Measurements from ENCODE around the gene ZDHHC22.
"Not testable (repeated sequence)": the region's sequence is repeated elsewhere in the genome, so short reads cannot be mapped to it uniquely, and the experiment has no call there.

Gene ZDHHC22, protein sequence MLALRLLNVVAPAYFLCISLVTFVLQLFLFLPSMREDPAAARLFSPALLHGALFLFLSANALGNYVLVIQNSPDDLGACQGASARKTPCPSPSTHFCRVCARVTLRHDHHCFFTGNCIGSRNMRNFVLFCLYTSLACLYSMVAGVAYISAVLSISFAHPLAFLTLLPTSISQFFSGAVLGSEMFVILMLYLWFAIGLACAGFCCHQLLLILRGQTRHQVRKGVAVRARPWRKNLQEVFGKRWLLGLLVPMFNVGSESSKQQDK

GRCh38 chr14:77141214-77142004, at the start of gene ZDHHC22:
Gene ZDHHC22 (minus strand): TSS chr14:77141791. CDS start chr14:77139738, 2,053 bp downstream.
- no peak for DNase-seq

DNA sequence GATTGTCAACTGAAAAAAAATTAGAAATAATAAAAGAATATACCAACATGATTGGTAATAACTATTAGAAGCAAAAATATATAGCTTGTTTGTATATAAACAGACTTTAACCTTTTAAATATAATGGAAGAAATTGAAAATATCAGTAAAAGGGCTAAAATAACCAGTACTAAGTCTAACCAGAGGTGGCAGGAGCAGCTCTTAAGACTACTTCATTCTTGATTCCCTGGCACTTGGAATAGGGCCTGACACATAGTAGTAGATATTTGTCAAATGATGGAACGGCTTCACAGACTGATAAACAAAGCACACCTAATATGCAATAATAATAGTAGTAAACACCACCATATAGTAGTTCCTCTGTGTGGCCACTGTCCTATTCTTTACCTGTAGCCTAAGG, 49.4 kb upstream of the ZDHHC22 start:
- no peak for DNase-seq

- no peak for DNase-seq
Observed at GRCh38 chr14:77189479-77189878, 47.9 kb upstream of the ZDHHC22 start.

- DNase-seq = no peak
Observed at GRCh38 chr14:77187649-77188012, 46.0 kb upstream of the ZDHHC22 start.

- no peak for DNase-seq
Observed at GRCh38 chr14:77186911-77187648, 45.5 kb upstream of the ZDHHC22 start.

GRCh38 chr14:77185093-77185465, 43.5 kb upstream of the ZDHHC22 start:
- no peak for DNase-seq

GRCh38 chr14:77184396-77185092, 43.0 kb upstream of the ZDHHC22 start:
- no peak for DNase-seq

DNA sequence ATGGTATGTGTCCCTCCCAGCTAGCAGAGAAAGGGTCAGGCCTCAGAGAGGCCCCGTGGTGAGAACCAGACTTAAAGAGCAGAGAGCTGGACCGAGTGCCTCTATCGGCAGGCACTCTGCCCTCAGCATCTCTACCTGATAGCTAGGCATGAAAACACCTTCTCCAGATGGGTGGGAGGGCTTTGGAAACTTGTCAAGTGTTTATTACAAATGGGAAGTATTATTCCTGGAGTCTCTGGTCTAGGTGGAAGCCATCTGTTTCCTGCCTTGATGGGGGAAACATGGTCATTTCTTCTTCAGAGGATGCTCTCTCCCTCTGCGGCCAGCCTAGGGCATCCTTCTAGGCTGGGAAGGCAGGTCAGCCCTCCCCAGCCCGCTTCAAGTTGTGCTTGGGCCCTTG, 42.3 kb upstream of the ZDHHC22 start:
- no peak for DNase-seq

DNA sequence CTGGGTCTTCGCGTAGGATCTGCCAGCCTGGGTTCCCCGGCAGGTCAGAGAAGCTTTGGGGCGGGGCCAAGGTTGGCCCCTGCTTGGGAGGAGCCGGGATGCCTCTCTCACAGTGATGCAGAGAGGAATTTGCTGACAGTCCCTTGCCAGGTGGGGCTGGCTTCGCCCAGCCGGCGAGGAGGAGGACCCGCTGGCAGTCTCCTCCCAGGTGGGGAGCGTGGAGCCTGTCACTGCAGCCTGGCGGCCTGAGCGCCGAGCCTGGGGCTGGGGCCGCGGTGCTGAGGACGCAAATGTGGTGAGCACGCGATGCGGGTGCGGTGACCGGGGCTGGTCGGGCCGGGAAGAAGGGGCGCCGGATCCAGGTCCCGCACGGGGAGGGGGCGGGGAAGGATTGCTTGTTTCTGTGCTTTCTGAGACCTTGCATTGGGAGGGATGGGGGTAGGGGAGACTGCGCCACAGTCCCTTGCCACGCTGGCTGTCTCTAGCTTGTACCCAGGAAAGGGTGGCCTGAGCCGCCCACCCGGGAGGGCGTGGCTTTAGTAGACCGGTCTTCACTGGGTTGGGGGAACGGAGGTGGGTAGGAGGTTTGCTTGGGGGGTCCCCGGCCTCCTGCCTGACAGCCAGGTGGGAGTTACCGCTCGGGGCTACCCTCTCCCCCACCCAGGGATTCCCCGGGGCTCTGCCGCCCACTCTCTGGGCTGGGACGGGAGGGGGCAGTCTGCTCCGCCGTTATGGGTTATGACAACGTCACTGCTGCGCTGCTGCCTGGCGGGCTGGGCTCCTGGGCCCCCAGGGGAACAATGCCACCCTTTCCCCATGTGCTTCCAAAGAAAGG, 40.2 kb upstream of the ZDHHC22 start, which contains the start of gene TMEM63C:
TSS of gene TMEM63C (plus strand) at position 196 of the 835 bp plus-strand sequence. CDS start 37,016 bp downstream, outside the sequence.
- DNase-seq = no peak

GRCh38 chr14:77180726-77181602, 39.4 kb upstream of the ZDHHC22 start:
- no peak for DNase-seq

DNA sequence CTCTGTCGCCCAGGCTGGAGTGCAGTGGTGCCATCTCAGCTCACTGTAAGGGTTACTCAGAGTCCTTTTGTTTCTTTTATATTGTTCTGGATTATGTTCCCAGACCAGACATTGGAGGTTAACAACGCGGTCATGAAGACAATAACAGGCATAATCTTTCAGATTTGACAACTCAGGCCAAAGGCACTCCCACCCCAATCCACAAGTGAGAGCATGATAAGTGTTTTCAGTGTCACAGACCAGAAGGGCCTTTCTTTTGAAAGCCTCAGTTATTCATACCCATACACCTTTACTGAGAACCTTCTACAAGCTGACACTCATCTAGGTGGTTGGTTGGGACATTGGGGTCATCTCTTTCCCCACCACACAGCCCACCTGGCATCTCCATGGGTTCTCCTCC, 37.1 kb upstream of the ZDHHC22 start:
- no peak for DNase-seq

GRCh38 chr14:77177702-77178101, 36.1 kb upstream of the ZDHHC22 start:
- no peak for DNase-seq

- no peak for DNase-seq
Observed at GRCh38 chr14:77175843-77176242, 34.3 kb upstream of the ZDHHC22 start.

GRCh38 chr14:77173911-77174617, 32.5 kb upstream of the ZDHHC22 start:
- not testable (repeated sequence) for DNase-seq

DNA sequence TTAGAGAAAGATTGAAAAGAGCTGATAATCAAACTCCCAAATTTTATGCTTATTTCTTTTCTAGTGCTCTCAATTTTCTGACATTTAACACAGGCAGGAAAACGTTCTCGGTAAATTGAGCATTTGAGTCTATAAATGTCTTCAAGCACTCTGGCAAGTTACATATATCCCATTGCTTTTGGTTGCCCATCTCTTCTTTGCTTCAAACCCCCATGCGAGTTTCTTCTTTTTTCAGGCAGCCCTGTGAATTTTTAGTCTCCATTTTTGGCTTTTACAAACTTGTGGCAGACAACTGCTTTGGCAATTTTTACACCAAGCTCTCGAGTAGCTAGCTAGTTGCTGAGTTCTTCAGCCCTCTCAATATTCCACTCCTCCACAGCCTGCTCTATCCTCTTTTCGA, 31.3 kb upstream of the ZDHHC22 start:
- no peak for DNase-seq

GRCh38 chr14:77170045-77170444, 28.5 kb upstream of the ZDHHC22 start:
- no peak for DNase-seq

DNA sequence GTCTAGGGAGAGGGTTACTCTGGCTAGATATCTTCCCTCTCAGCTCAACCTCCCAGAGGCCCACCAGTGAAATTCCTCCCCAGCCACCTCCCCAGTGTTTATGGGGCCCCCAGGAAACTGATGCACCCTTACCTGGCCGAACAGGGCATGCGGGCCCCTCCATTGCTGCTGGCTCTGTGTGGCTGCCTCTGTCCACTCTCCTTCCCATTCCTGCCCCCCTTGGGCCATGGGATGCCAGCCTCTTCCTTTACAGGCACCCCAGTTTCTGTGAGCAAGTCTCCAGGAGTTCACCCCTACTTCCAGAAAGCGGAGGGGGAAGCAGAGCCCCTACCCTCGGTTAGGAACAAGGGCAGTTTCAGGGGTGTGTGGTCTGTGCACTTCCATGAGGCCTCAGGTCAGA, 19.4 kb upstream of the ZDHHC22 start:
- no peak for DNase-seq

- DNase-seq = no peak
Observed at GRCh38 chr14:77158882-77159255, 17.3 kb upstream of the ZDHHC22 start.

- DNase-seq = no peak
Observed at GRCh38 chr14:77158175-77158881, 16.7 kb upstream of the ZDHHC22 start.

DNA sequence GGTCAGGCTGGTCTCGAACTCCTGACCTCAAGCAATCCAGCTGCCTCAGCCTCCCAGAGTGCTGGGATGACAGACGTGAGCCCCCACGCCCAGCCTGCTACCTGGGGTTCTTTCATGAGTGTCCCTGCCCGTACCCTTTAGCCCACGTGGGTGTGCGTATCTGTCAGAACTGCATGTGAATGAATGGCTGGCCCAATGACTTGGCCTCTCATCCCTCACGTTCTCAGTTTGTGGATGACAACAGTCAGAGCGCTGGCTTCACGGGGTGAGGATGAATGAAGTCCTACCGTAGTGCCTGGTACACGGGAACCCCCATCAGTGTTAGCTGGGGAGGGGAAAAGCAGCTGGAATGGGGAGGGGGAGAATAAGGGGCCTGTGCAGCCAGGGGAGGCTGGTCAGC, 16.1 kb upstream of the ZDHHC22 start:
- DNase-seq = no peak
